GM12891 (cell line): ENCODE results near the gene HLA-DQA2. TPM values are rescaled to one million over a fixed set of nuclear protein-coding genes. Genes with fewer than 3 reads are reported as not detected.
"Not testable (repeated sequence)": the region's sequence is repeated elsewhere in the genome, so short reads cannot be mapped to it uniquely, and the experiment has no call there.

Experiments
- DNase-seq: peaks from one replicate; pipeline ENCODE4 v3.0.0; 2011; ENCODE audit warnings: low spot score; ENCODE audit not compliant: insufficient read length
- FAIRE-seq: peaks from 2 replicates; lab custom pipeline; 2011; peaks lifted over from hg19 to GRCh38; lab: Jason Lieb, UNC
- PAX5 ChIP-seq: IDR thresholded peaks from 2 replicates; pipeline ENCODE4 v1.6.1; 2011; ENCODE audit warnings: low read length, moderate library complexity, mild to moderate bottlenecking; ENCODE audit not compliant: insufficient read depth, severe bottlenecking
- POLR2A ChIP-seq: IDR thresholded peaks from 2 replicates; pipeline ENCODE4 v1.6.1; 2011; ENCODE audit warnings: low read depth, low read length, control low read depth
- POLR2AphosphoS5 ChIP-seq: IDR thresholded peaks from 2 replicates; pipeline ENCODE4 v1.6.1; 2011; ENCODE audit warnings: low read depth, low read length, control low read depth
- POU2F2 ChIP-seq: IDR thresholded peaks from 2 replicates; pipeline ENCODE4 v1.6.1; 2011; ENCODE audit warnings: low read depth, mild to moderate bottlenecking, control low read depth, low read length, moderate library complexity
- SPI1 ChIP-seq: IDR thresholded peaks from 2 replicates; pipeline ENCODE4 v1.6.1; 2011; ENCODE audit warnings: low read depth, low read length, control low read depth
- TAF1 ChIP-seq: IDR thresholded peaks from 2 replicates; pipeline ENCODE4 v1.6.1; 2011; ENCODE audit warnings: low read depth, low read length, control low read depth
- polyA plus RNA-seq: library from polyadenylated mRNA; unstranded; fragments of >200 nt; gene quantifications from one replicate; pipeline ENCODE4 v1.2.1, GENCODE V29; 2012; ENCODE audit warnings: low read depth, missing spikeins, inconsistent platforms; ENCODE audit not compliant: missing spikeins

HLA-DQA2 gene
- polyA plus RNA-seq, result 20.8 TPM

DNA sequence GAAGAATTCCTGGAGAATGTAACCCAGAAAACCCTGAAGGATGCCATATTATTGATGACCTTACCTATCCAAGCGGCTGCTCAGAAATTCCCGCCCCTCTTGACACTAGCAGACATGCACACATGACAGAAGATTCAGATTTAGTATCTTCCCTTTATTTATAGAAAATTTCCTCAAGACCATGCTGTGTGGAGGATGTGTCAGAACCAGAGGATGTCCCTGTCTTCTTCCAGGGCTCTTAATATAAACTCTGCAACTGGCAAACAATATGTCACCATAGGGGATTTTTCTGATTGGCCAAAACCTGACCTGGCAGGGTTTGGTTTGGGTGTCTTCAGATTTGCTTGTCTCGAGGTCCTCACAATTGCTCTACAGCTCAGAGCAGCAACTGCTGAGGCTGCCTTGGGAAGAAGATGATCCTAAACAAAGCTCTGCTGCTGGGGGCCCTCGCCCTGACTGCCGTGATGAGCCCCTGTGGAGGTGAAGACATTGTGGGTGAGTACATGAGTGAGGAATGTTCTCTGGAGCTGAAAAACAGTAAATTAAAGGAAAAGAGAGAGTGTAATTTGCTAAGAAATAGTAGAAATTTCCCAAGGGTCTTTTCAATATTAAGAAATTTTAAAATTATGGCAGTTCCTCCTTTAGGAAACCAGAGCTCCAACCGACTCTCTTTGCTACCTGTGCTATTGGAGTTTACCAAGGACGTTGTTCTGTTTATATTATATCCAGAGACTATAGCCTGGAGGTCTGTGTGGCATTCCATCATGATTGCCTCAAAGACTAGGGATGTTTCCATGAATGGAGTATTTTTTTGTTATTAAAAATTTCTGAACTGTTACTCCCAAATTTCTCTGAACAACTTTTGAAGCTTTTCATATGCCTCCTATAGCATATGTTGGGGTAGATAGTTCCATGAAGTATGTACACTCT lies at the start of gene HLA-DQA2:
Gene HLA-DQA2 (plus strand): TSS at position 361 of the 930 bp plus-strand sequence. CDS start 53 bp downstream, at position 414.
- DNase-seq, result no peak
- no peak for FAIRE-seq
- no peak for TF ChIP-seq PAX5

DNA sequence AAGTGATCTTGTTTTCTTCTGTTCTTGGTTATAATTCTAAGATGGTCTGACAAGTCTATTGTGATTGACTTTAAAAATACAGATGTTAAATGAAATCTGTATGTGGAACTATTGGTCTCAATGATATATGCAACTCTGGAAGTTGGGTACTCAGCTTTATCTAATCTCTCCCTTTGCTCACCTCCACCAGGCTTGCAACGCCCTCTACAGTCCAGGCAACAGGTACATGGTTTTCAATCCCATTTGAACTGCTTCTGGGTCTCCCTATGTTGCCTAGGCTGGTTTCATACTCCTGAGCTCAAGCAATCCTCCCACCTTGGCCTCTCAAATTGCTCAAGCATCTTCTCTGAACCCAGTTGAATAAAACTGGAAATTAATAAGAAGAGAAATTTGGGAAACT lies 49.2 kb upstream of the HLA-DQA2 start:
- DNase-seq, result no peak

DNA sequence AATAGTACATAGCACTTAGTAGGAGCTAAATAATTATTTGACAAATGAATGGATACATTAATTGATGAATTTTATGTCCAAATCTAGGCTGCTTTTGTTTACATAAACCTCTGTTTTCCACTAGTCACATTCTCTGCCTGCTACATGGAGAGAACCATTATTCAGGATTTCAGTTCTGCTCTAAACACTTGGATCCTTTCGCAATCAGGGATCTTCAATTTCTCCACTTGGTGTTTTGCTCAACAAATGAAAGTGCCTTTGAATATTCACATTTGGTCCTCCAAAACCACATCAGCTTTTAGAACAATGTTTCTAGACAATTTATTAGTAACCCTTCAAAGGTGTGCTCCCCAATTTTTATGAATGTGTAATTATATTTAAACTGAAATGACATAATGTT lies 44.2 kb upstream of the HLA-DQA2 start:
- DNase-seq (no peak), FAIRE-seq (no peak)
- TF ChIP-seq POLR2A (no peak), TAF1 (no peak), PAX5 (no peak), SPI1 (no peak), POU2F2 (no peak), POLR2AphosphoS5 (no peak)

More for the DNA sequence above, 49.2 kb upstream of the HLA-DQA2 start:
- TF ChIP-seq POLR2AphosphoS5 (no peak), SPI1 (no peak), TAF1 (no peak), POLR2A (no peak), PAX5 (no peak), POU2F2 (no peak)
- FAIRE-seq, result peak; percentile 93

DNA sequence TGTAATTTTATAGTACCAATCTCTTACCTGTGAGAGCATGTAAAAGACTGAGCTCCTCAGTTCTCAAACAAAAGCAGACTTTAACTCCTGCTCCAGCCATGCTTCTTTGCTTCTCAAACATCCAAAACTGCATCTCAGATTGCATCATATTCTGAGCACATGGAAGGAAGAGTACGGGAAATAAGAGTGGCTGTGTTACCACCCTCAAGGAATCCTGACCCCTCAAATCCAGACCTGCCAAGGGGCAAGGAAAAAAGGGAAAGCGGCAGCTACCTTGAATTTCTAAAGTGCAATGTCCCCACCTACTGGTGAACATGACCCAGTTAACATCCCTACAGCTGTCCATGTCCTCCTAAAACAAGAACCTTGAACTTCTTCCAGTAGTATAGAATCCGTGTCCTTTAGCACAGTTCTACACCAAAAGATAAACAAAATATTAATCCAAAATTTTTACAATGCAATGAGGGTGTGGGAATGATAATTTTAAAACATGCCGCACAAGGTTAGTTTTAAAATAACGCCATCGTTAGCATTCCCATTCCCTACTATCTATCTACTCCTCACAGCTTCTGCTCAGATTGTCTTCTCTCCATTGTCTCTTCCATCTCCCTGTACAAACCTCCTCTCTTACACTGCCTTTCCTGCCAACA lies 40.7 kb upstream of the HLA-DQA2 start:
- FAIRE-seq (peak; percentile 88), DNase-seq (no peak)
- no peak for TF ChIP-seq POLR2AphosphoS5
- TF ChIP-seq TAF1, result no peak
- TF ChIP-seq SPI1, result no peak
- TF ChIP-seq POLR2A, result no peak
- no peak for TF ChIP-seq POU2F2
- TF ChIP-seq PAX5, result no peak

DNA sequence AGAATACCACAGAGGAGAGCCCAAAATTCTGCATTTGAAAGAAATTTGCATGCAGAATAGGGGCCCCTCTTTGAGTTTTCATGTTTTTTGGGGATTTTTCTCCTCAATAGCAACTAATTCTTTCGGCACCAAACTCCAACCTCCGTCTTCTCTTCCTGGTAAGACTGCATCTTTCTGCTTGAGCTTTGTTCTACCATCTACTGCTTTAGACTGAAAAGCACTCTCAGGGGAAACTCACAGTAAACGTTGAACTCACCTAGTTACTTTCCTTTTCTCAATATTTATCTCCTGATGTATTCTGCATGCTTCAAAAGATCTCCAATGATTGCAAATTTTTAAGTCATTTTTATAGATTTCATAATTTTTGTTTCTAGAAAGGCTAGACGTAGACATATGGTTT lies 37.8 kb upstream of the HLA-DQA2 start:
- TF ChIP-seq TAF1 (no peak), POU2F2 (no peak), SPI1 (no peak), POLR2AphosphoS5 (no peak), POLR2A (no peak), PAX5 (no peak)
- FAIRE-seq, result no peak
- no peak for DNase-seq

DNA sequence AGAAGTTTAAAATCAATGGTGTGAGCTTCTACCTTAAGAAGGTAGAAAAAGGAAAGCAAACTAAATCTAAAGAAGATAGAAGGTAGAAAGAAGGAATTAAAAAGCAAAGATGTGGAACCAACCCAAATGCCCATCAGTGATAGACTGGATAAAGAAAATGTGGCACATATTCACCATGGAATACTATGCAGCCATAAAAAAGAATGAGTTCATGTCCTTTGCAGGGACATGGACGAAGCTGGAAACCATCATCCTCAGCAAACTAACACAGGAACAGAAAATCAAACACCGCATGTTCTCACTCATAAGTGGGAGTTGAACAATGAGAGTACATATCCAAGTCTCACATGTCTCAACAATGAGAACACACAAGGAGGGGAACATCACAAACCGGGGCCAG lies 36.0 kb upstream of the HLA-DQA2 start:
- DNase-seq, FAIRE-seq: not testable (repeated sequence)

DNA sequence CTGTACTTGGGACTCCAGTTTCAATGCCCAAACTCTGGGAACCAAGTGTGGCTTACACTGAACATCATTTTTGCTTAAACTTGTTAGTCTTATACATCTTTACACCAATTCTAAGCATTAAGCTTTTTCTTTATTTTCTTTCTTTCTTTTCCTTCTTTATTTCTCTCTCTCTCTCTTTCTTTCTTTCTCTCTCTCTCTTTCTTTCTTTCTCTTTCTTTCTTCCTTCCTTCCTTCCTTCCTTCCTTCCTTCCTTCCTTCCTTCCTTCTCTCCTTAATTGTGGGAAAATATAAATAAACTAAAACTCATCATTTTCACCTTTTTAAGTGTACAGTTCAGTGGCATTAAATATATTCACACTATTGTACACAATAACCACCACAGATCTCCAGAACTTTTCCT lies 31.6 kb upstream of the HLA-DQA2 start:
- FAIRE-seq, result no peak
- DNase-seq, result no peak
- TF ChIP-seq POLR2A (no peak), PAX5 (no peak), POLR2AphosphoS5 (no peak), POU2F2 (no peak), TAF1 (no peak), SPI1 (no peak)

DNA sequence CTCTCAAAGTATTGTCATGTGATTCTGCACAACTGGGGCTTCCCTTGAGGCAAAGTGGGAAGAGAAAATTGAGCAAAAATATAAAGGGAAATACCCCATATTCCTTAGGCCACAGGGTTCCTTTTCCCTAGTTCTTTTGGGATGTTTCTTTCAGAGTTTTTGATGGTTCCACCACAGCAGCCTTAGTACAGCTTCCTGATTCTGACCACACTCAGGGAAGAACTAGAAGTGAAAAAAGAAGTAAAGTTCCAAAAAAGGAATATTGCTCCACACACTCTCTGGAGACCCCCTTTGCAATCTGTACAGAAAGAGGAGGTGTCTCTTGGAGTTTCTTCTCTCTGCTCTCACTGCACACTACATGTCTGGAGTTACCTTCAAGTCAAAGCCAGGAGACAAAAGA lies 27.9 kb upstream of the HLA-DQA2 start:
- FAIRE-seq, result no peak
- no peak for DNase-seq
- TF ChIP-seq PAX5 (no peak), POLR2A (no peak), TAF1 (no peak), POLR2AphosphoS5 (no peak), SPI1 (no peak), POU2F2 (no peak)

DNA sequence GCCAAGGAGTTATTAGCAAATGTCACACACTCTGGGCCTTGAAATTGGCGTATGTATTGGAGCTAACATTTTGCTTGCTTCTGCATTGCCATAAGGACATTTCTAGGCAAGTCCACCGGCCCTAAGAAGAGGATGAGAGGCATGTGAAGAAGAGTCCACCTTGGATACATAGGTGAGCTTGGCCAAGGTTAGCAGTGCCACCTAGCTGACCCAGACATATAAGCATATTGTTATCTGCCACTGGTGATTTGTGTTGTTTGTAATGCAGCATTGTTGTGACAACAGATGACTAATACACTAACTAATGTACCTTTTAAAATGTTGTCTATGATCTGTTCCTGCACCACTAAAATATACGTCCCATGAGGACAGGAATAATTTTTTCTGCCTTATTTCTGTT lies 24.8 kb upstream of the HLA-DQA2 start:
- FAIRE-seq (peak; percentile 76), DNase-seq (no peak)
- TF ChIP-seq POU2F2 (no peak), POLR2AphosphoS5 (no peak), PAX5 (no peak), TAF1 (no peak), POLR2A (no peak), SPI1 (no peak)

DNA sequence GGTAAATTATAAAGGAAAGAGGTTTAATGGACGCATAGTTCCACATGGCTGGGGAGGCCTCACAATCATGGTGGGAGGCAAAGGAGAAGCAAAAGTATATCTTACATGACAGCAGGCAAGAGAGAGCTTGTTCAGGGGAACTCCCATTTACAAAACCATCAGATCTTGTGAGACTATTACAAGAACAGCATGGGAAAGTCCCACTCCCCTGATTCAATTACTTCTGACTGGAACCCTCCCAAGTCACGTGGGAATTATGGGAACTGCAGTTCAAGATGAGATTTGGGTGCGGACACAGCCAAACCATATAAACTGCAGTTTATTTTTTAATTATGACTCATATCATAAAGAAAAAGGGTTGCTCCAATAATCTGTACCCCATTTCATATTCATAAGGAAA lies 22.3 kb upstream of the HLA-DQA2 start:
- FAIRE-seq (peak; percentile 38), DNase-seq (no peak)
- TF ChIP-seq SPI1 (no peak), POLR2A (no peak), TAF1 (no peak), POLR2AphosphoS5 (no peak), PAX5 (no peak), POU2F2 (no peak)
